Measurements from ENCODE around the gene EFNB1. TPM values are rescaled to one million over a fixed set of nuclear protein-coding genes. Genes with fewer than 3 reads are reported as not detected.

Gene EFNB1
- total and polyA plus RNA-seq, 4 donors, result 30.4 to 58.7 (median 40.4) TPM

DNA sequence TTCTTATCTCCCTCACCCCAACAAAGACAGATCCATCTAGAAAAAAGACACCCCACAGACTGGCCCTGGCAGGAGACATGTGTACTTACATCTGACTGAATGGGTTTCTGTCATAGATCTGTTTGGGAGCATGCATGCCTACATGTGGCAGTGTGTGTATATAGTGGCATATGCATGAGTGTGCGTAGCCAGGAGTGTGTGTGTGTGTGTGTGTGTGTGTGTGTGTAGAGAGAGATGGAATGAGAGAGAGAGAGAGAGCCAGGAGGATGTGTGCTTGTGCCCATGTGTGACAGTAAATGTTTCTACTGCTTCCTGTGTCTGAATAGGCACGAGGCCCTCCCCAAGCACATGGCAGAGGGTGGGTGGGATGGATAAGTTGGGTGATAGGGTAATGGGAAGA is 37.1 kb downstream of the EFNB1 start:
- no peak overlapping the region for H3K4me3 ChIP-seq
- 72 to 88% methylated on average over 2 of the region's 2 CpGs for WGBS, 2 donors
- no peak overlapping the region for H3K9ac ChIP-seq (ENCODE audit: insufficient read depth in 1 of 2, low read length in 2 of 2)
- no peaks in the 10 kb centered on the region for H3K36me3 ChIP-seq (ENCODE audit: control insufficient read depth in 4 of 4, insufficient read depth in 4 of 4, low read length in 4 of 4)
- no peaks in the 10 kb centered on the region for H3K9me3 ChIP-seq (ENCODE audit: control insufficient read depth in 4 of 4, insufficient read depth in 3 of 4, low read length in 3 of 4)
- H3K27me3 ChIP-seq (ENCODE audit: control insufficient read depth in 3 of 3, insufficient read depth in 3 of 3, low read length in 2 of 3), result peaks cover 0 to 10% (median 0%) of the 10 kb centered on the region in 3 donors
- ATAC-seq (ENCODE audit: insufficient read depth, low FRiP score), result no peak
- DNase-seq, result no peak
- TF ChIP-seq, protein P1, sequence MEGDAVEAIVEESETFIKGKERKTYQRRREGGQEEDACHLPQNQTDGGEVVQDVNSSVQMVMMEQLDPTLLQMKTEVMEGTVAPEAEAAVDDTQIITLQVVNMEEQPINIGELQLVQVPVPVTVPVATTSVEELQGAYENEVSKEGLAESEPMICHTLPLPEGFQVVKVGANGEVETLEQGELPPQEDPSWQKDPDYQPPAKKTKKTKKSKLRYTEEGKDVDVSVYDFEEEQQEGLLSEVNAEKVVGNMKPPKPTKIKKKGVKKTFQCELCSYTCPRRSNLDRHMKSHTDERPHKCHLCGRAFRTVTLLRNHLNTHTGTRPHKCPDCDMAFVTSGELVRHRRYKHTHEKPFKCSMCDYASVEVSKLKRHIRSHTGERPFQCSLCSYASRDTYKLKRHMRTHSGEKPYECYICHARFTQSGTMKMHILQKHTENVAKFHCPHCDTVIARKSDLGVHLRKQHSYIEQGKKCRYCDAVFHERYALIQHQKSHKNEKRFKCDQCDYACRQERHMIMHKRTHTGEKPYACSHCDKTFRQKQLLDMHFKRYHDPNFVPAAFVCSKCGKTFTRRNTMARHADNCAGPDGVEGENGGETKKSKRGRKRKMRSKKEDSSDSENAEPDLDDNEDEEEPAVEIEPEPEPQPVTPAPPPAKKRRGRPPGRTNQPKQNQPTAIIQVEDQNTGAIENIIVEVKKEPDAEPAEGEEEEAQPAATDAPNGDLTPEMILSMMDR (IDR thresholded peaks at IDR 0.05; ENCODE audit: control extremely low read depth, extremely low read depth), result no peak
- peaks cover 0 to 12% (median 0%) of the 10 kb centered on the region in 5 donors for H3K4me1 ChIP-seq (ENCODE audit: control insufficient read depth in 5 of 5, insufficient read depth in 5 of 5, low read length in 5 of 5)
- no peak overlapping the region for H3K27ac ChIP-seq (ENCODE audit: low read depth in 1 of 2, low read length in 1 of 2)

DNA sequence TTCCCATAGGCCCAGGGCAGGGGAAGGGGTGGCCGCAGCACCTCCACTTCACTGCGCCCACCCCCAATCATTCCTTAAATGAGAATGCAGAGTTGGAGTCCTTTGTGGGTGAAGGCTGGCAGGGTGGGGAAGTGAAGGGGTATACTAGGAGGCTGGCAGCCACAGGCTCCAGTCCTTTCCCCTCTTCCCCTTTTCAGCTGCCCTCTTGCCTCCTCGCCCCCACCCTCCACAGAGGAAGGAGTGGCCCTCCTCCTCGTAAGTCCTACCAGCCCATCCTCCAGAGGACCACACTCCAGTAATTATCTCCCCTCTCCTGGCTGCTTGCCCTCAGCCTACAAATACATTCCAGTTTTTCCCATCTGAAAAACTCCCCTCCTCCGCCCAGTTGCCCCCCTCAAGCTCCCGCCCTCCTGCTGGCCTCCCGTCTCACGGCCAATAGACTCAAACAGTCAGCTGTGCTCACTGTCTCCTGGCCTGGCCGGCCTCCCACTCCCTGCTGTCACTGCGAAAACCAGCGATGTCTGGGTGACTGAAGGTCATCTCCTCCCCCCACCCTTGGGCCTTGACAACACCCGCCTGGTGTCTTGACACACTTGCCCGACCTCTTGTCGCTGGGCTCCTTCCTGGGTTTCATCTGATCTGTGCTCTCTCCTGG is 38.8 kb downstream of the EFNB1 start:
- H3K27ac ChIP-seq (ENCODE audit: low read depth in 1 of 2, low read length in 1 of 2), result no peak overlapping the region
- TF ChIP-seq, protein P1 (IDR thresholded peaks at IDR 0.05; ENCODE audit: control extremely low read depth, extremely low read depth), result no peak
- H3K36me3 ChIP-seq (ENCODE audit: control insufficient read depth in 4 of 4, insufficient read depth in 4 of 4, low read length in 4 of 4), result no peaks in the 10 kb centered on the region
- ATAC-seq (ENCODE audit: insufficient read depth, low FRiP score) (no peak), DNase-seq (peak; percentile 81 to 87 (median 83))
- no peak overlapping the region for H3K4me3 ChIP-seq
- H3K27me3 ChIP-seq (ENCODE audit: control insufficient read depth in 3 of 3, insufficient read depth in 3 of 3, low read length in 2 of 3), result peaks cover 0 to 9% (median 0%) of the 10 kb centered on the region in 3 donors
- H3K9me3 ChIP-seq (ENCODE audit: control insufficient read depth in 4 of 4, insufficient read depth in 3 of 4, low read length in 3 of 4), result no peaks in the 10 kb centered on the region
- 65 to 69% methylated on average over 10 to 14 of the region's 14 CpGs for WGBS, 2 donors
- no peak overlapping the region for H3K9ac ChIP-seq (ENCODE audit: insufficient read depth in 1 of 2, low read length in 2 of 2)
- H3K4me1 ChIP-seq (ENCODE audit: control insufficient read depth in 5 of 5, insufficient read depth in 5 of 5, low read length in 5 of 5), result peaks cover 0 to 15% (median 0%) of the 10 kb centered on the region in 5 donors

DNA sequence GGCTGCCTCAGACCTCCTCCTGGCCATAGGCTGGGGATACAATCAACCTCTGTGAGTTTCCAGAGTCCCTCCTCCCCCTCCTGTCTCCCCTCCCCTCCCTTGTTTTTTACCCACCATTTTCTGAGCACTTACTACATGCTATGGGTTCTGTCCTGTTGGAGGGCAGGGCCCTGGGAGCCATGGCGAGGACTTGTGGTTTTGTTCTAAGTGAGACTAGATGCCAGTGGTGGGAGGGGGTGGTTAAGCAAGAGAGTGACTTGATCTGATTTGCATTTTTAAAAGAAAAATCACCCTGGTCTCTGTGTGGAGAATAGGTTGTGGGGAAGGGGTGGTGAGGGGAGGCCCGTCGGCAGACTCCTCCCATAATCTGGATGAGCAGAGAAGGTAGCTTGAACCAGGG is 39.5 kb downstream of the EFNB1 start:
- DNase-seq (no peak), ATAC-seq (ENCODE audit: insufficient read depth, low FRiP score) (no peak)
- peaks cover 0 to 19% (median 0%) of the 10 kb centered on the region in 5 donors for H3K4me1 ChIP-seq (ENCODE audit: control insufficient read depth in 5 of 5, insufficient read depth in 5 of 5, low read length in 5 of 5)
- peaks cover 0 to 5% (median 0%) of the 10 kb centered on the region in 3 donors for H3K27me3 ChIP-seq (ENCODE audit: control insufficient read depth in 3 of 3, insufficient read depth in 3 of 3, low read length in 2 of 3)
- no peak overlapping the region for H3K4me3 ChIP-seq
- 81 to 96% methylated on average over 3 of the region's 3 CpGs for WGBS, 2 donors
- TF ChIP-seq, protein P1 (IDR thresholded peaks at IDR 0.05; ENCODE audit: control extremely low read depth, extremely low read depth), result no peak
- no peaks in the 10 kb centered on the region for H3K9me3 ChIP-seq (ENCODE audit: control insufficient read depth in 4 of 4, insufficient read depth in 3 of 4, low read length in 3 of 4)
- no peak overlapping the region for H3K9ac ChIP-seq (ENCODE audit: insufficient read depth in 1 of 2, low read length in 2 of 2)
- no peaks in the 10 kb centered on the region for H3K36me3 ChIP-seq (ENCODE audit: control insufficient read depth in 4 of 4, insufficient read depth in 4 of 4, low read length in 4 of 4)
- H3K27ac ChIP-seq (ENCODE audit: low read depth in 1 of 2, low read length in 1 of 2), result no peak overlapping the region
